ENCODE results near the gene MFAP4. TPM values are rescaled to one million over a fixed set of nuclear protein-coding genes. Genes with fewer than 3 reads are reported as not detected.
A peak's percentile ranks its signal among the peaks of the same experiment; 100 is the strongest.

The MFAP4 gene, protein sequence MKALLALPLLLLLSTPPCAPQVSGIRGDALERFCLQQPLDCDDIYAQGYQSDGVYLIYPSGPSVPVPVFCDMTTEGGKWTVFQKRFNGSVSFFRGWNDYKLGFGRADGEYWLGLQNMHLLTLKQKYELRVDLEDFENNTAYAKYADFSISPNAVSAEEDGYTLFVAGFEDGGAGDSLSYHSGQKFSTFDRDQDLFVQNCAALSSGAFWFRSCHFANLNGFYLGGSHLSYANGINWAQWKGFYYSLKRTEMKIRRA
- 100 to 1,000 TPM in 5 of 7 donors, 10 to 100 TPM in 2; 46.5 to 285 (median 168) TPM for total RNA-seq
- 100 to 1,000 TPM; 179 to 380 TPM for polyA plus RNA-seq
- long read RNA-seq, donor 1, transcript MFAP4-203 (5 exons, 1,876 nt): minor isoform, 11 of 293 reads
- long read RNA-seq, donor 1, transcript MFAP4-201 (6 exons, 1,873 nt): major isoform, 224 of 293 reads
- long read RNA-seq, donor 1, transcript MFAP4-202 (6 exons, 1,932 nt): minor isoform, 15 of 293 reads
- long read RNA-seq, donor 1, partial matches to known transcripts: 19 of 293 reads
- long read RNA-seq, donor 1, other reads (novel, unspliced or antisense): 23 of 293 reads
- long read RNA-seq, donor 2, transcript MFAP4-201 (6 exons, 1,873 nt): major isoform, 35 of 114 reads
- long read RNA-seq, donor 2, transcript MFAP4-203 (5 exons, 1,876 nt): minor isoform, 5 of 114 reads
- long read RNA-seq, donor 2, partial matches to known transcripts: 71 of 114 reads
- long read RNA-seq, donor 2, other reads (novel, unspliced or antisense): 0 of 114 reads
- long read RNA-seq, donor 3, transcript MFAP4-203 (5 exons, 1,876 nt): minor isoform, 9 of 515 reads
- long read RNA-seq, donor 3, transcript MFAP4-201 (6 exons, 1,873 nt): major isoform, 325 of 515 reads
- long read RNA-seq, donor 3, transcript MFAP4-202 (6 exons, 1,932 nt): minor isoform, 28 of 515 reads
- long read RNA-seq, donor 3, partial matches to known transcripts: 118 of 515 reads
- long read RNA-seq, donor 3, other reads (novel, unspliced or antisense): 35 of 515 reads

DNA sequence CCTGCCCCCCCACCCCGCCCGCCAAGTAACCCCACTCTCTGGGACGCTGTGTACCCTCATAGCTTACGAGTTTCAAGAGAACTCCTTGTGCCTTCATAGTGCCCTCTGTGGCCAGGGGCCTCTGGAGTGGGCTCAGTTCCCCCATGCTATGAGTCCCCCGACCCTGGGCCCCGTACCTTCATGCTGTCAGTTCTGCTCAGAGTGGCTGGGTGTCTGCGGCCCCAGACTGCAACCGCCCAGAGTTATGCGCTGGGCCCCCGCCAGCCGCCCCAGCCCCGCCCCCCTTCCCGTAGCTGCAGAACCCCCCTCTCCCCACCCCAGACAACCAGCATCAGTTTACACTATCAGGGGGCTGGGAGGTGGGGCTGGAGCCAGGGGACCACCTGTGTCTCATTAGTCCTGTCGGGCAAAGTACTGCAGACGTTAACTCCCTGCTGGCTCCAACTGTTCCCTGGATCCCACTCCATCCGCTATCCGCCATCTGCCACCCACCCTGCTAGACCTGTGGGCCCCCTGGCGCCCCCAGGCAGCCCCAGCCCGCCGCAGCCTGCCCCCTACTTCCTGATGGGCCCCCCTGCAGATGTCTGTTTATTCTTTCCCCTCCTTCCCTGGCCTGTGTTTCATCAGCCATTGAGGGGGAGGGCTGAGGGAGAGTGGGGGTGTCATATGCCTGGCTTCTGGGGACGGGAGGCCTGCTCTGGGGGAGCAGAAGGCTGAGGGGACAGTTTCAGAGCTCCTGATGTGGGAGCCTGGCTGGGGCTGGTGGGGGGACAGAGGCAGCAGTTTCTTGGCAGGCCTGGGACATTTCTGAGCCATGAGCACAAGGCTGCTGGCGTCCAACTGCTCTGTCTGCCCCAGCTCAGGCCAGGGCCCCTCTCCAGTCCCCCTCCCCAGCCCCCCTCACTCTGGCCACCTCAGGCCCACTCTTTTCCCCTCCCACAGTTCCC lies at the start of gene MFAP4:
Gene MFAP4, minus strand, starts transcription at position 217 of the 947 bp plus-strand sequence. Its CDS starts 35 bp downstream, at position 182.
- Histone ChIP-seq H3K9me3 (no peaks in the 10 kb centered on the region), H3K36me3 (no peaks in the 10 kb centered on the region), H3K27ac (peak within 1 kb of the TSS; percentile 89 to 93), H3K4me1 (ENCODE audit: insufficient read depth) (peaks cover 45% of the 10 kb centered on the region), H3K27me3 (no peaks in the 10 kb centered on the region), H3K4me3 (peak within 1 kb of the TSS; percentile 19)
- 3 to 7% (median 4%) methylated on average over 22 of the region's 22 CpGs for WGBS, 3 donors
- peak; percentile 81 to 91 (median 87) for DNase-seq
- peak; percentile 20 for TF ChIP-seq POLR2A (IDR thresholded peaks at IDR 0.05)
- TF ChIP-seq, protein P1, sequence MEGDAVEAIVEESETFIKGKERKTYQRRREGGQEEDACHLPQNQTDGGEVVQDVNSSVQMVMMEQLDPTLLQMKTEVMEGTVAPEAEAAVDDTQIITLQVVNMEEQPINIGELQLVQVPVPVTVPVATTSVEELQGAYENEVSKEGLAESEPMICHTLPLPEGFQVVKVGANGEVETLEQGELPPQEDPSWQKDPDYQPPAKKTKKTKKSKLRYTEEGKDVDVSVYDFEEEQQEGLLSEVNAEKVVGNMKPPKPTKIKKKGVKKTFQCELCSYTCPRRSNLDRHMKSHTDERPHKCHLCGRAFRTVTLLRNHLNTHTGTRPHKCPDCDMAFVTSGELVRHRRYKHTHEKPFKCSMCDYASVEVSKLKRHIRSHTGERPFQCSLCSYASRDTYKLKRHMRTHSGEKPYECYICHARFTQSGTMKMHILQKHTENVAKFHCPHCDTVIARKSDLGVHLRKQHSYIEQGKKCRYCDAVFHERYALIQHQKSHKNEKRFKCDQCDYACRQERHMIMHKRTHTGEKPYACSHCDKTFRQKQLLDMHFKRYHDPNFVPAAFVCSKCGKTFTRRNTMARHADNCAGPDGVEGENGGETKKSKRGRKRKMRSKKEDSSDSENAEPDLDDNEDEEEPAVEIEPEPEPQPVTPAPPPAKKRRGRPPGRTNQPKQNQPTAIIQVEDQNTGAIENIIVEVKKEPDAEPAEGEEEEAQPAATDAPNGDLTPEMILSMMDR (IDR thresholded peaks at IDR 0.05): no peak
- TF ChIP-seq EP300 (IDR thresholded peaks at IDR 0.05): no peak
- intact Hi-C loops (cut with DNase I): loop anchor here in 1 of 4 donors (5.0 kb wide), 1 partner anchor 120 kb away; no protein-coding TSS in a partner anchor

DNA sequence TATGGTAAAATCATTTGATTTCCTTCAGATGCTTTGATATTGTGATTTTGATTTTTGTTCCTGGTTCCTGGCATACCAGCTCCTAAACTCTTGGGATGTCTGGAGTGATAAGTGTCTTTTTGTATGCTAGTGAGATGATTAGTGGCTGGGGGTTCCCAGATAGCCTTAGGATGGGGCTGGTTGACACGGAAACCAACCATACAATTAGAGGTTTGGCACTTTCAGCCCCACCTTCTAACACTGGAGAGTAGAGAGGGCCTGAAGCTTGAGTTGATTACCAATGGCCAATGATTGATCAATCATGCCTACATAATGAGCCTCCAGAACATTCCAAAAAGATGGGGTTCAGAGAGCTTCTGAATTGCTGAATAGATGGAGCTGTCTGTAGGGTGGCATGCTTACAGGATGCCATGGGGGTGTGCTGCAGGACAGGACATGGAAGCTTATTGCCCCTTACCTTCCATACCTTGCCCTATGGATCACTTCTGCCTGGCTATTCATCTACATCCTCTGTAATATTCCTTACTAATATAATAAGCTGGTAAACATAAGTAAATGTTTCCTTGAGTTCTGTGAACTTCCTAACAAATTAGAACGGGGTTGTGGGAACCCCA lies 46.8 kb upstream of the MFAP4 start:
- H3K27ac ChIP-seq: no peak overlapping the region
- no peaks in the 10 kb centered on the region for H3K27me3 ChIP-seq
- DNase-seq: no peak
- H3K4me1 ChIP-seq (ENCODE audit: insufficient read depth): no peaks in the 10 kb centered on the region
- no peaks in the 10 kb centered on the region for H3K36me3 ChIP-seq
- TF ChIP-seq, protein P1 (IDR thresholded peaks at IDR 0.05): no peak
- TF ChIP-seq EP300 (IDR thresholded peaks at IDR 0.05) (no peak), POLR2A (IDR thresholded peaks at IDR 0.05) (no peak)
- no peak overlapping the region for H3K4me3 ChIP-seq
- intact Hi-C loops (cut with DNase I): no loop called here
- no peaks in the 10 kb centered on the region for H3K9me3 ChIP-seq
- 86 to 91% (median 90%) methylated on average over 2 of the region's 2 CpGs for WGBS, 3 donors

DNA sequence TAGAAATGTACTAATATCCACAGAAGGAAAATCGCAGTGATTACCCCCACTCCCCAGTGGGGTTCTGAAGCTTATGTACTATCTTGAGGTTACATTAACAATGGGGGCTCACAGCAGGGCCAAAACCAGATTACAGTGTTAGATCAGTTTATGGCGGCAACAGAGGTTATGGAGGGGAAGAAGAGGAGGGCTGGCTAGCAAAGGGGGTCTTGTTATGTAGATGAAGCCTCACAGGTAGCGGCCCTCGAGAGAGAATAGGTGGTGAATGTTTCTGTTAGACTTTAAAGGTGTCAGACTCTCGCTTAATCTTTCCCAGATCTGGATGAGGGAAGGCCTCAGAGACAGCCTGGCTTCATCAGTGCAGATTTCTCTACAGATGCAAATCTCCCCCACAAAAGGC lies 46.3 kb upstream of the MFAP4 start:
- TF ChIP-seq, protein P1 (IDR thresholded peaks at IDR 0.05): no peak
- H3K9me3 ChIP-seq: no peaks in the 10 kb centered on the region
- H3K27ac ChIP-seq: no peak overlapping the region
- H3K36me3 ChIP-seq: no peaks in the 10 kb centered on the region
- no peaks in the 10 kb centered on the region for H3K27me3 ChIP-seq
- intact Hi-C loops (cut with DNase I): no loop called here
- no peaks in the 10 kb centered on the region for H3K4me1 ChIP-seq (ENCODE audit: insufficient read depth)
- WGBS, 3 donors: 87 to 90% (median 89%) methylated on average over 5 of the region's 5 CpGs
- no peak overlapping the region for H3K4me3 ChIP-seq
- DNase-seq: no peak
